IPS DF 4.7 (cell line): ENCODE results near the gene CFC1.
"Not testable (repeated sequence)": the region's sequence is repeated elsewhere in the genome, so short reads cannot be mapped to it uniquely, and the experiment has no call there.

Experiments
- DNase-seq: peaks from one replicate; pipeline ENCODE4 v3.0.0-alpha.2; 2013; ENCODE audit warnings: low spot score; ENCODE audit errors: extremely low read depth

The CFC1 gene

DNA sequence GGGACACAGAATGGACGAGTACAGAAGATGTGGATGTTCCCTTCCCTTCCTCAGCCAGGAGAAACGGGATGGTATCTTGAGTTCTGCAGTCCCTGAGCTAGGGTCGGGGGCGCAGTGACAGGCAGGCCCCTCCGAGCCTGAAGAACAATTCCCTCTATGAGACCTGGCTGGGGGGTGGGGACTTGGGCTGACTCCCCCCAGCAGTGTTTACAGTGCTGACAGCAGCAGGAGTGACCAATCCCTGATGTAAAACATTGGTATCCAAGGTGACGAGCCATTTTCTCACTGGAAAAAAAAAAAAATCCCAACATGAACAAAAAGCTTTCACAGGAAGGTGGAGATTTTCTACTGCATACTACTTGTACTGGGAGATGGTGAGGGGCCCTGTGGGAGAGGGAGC, at the start of gene CFC1:
Gene CFC1, minus strand, starts transcription at position 183 of the 400 bp plus-strand sequence. CDS start 288 bp downstream, outside the sequence.
- DNase-seq: not testable (repeated sequence)

- DNase-seq: not testable (repeated sequence)
Measured at GRCh38 chr2:130641688-130642087, 42.3 kb upstream of the CFC1 start.

- DNase-seq: not testable (repeated sequence)
Measured at GRCh38 chr2:130638973-130639372, 39.6 kb upstream of the CFC1 start.

GRCh38 chr2:130628784-130629475, 29.6 kb upstream of the CFC1 start:
- not testable (repeated sequence) for DNase-seq

GRCh38 chr2:130611140-130611539, 11.8 kb upstream of the CFC1 start, which contains the start of gene POTEJ:
Gene POTEJ, plus strand, starts transcription at chr2:130611440. Its CDS starts 93 bp downstream, at chr2:130611533.
- not testable (repeated sequence) for DNase-seq

DNA sequence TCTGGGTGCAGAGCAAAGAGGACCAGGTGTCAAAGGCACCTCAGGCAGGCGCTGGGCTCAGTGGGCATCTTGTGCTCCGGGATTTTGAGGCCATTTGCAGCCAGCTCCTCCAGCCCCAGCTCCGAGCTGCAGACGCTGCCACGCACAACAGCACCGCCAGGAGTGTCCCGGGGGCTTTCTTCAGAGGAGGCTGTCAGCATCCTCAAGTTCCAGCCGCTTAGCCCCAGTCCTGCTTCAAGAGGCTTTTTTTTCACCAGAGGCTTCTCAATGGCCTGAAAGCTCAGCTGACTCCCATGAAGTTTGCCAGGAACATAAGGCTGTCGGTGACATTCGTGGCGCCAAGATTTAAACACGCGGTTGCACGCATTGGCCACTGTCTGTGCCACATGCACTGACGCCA, 11.1 kb upstream of the CFC1 start:
- not testable (repeated sequence) for DNase-seq

DNA sequence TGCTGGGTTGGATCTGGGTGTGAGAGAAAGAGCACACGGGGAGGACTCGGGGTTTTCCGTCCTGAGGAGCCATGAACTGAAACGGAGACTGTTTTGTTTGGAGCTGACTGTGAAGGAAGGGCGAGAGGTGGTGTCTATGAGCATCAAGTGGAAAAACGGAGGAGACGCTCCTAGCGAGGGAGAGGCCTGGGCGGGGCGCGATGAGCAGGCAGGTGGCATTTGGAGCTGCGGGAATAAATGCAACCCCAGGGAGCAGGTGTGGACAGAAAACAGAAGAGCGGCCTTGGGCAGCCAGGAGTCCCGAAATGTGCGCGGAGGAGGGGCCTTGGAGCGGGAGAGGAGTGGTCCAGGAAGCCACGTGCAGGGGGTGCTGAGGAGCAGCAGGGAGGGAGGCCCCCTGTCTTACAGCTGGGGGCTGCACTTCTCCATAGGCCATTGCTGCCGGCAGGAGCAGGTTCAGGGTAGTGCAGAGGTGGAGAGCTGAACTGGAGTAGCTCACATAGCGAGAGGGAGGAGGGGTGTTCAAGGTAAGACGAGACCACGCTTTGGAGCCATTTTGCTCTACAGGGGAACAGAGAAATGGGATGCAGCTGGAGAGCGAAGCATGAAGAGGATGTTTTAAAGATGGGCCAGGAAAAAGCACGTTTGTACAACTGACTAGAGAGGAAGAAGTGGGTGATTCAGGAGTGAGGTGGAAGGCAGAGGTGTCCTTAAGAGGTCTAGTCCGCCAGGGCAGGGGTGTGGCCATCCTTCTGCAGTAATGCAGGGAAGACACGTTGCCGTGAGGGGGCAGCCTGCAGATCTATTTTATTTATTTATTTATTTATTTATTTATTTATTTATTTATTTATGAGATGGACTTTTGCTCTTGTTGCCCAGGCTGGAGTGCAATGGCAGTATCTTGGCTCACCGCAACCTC, 9.9 kb upstream of the CFC1 start:
- not testable (repeated sequence) for DNase-seq

- not testable (repeated sequence) for DNase-seq
Measured at GRCh38 chr2:130608276-130609001, 9.1 kb upstream of the CFC1 start.

DNA sequence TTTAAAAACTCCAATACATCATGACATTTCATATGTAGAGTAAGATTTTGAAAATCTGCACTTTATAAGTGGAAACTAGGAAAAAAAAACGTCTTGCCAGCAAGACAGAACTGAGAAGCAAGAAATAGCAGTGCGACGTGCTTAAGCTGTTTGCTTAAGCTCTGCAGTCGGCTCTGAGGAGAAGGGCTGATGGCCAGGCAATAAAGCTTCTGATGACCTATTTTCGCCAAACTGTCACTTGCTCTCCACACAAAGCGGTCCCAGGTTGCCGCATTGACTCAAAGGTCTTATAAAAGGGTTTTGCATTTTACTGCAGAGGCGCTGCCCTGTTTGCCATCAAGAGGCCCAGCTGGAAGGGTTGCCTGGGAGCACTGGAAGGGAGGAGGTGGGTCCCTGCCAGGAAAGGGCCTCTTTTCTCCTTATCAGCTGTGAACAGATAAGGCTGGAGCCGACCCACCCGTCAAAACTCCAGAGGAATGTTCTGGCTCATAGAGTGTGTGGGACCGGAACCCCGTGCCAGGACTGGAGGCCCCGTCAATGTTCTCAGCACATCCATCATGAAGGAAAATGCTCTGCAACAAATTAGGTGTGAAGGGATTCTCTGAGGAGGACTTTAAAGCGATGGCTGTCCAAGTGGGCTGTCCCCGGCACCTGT, 2.4 kb upstream of the CFC1 start:
- not testable (repeated sequence) for DNase-seq

GRCh38 chr2:130599926-130600325, 551 bp upstream of the CFC1 start:
- not testable (repeated sequence) for DNase-seq

- DNase-seq: not testable (repeated sequence)
Measured at GRCh38 chr2:130598463-130598862, 912 bp downstream of the CFC1 start.

- DNase-seq: not testable (repeated sequence)
Measured at GRCh38 chr2:130597994-130598393, 1.4 kb downstream of the CFC1 start.

DNA sequence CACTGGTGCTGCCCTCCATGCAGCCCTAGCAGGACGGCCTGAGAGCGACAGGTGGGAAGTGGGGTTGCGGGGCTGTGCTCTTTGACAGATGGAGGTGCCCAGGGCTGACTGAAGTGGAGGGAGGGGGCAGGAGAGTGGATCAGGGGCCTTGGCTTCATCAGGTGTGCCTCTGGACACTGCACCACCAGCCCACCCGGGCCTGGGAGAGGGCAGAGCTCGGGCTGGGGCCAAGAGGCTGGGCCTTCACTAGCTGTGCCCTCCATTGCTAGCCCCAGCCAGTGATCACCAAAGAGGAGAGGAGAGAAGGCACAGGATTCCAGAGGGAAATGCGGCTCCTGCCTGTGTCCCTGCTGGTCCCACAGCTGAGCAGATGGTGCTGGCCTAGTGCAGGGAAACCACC, 2.6 kb downstream of the CFC1 start:
- DNase-seq: not testable (repeated sequence)

DNA sequence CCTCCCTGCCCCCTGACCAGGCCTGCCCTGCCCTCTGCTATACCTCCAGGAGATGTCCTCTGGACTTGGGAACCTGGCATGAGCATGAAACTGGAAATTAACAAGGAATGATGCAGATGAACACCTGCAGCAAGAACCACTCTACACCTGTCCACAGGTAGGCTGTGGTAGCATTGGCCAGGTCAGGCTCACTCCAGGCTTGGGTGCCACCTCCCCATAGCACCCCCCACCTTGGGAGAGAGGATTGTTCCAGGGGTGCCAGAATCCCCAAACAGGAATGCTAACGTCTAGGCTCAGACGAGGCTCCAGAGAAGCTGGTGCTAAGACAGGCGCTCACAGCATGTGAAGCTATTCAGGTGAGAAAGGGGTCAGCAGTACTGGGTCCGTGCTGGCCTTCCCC, 5.4 kb downstream of the CFC1 start:
- DNase-seq: not testable (repeated sequence)

- DNase-seq: not testable (repeated sequence)
Measured at GRCh38 chr2:130592791-130593414, 6.5 kb downstream of the CFC1 start.

DNA sequence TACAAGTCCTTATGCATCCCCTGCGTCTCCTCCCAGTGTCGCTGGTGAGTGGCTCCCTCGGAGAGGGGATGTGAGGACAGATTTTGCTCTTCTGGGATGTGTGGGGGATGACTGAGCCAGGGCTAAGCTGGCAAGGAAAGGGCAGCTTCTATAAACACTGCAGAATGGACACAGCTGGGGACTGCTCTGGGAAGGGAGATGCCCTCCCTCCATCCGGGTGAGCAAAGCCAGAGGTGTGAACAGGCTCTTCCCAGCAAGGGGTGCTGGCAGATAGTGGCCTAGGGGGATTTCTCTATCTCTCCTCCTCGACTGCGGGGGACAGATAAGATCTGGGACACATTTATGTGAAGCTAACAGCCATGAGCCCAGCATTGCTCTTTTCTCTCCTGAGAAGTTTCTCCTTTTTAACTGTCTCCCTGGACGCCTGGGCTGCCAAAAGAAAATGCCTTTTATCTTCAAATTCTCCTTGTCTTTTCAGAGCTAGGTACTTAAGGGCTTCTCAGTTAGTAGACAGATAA, 8.5 kb downstream of the CFC1 start:
- not testable (repeated sequence) for DNase-seq

GRCh38 chr2:130590170-130590841, 9.1 kb downstream of the CFC1 start:
- DNase-seq: not testable (repeated sequence)

DNA sequence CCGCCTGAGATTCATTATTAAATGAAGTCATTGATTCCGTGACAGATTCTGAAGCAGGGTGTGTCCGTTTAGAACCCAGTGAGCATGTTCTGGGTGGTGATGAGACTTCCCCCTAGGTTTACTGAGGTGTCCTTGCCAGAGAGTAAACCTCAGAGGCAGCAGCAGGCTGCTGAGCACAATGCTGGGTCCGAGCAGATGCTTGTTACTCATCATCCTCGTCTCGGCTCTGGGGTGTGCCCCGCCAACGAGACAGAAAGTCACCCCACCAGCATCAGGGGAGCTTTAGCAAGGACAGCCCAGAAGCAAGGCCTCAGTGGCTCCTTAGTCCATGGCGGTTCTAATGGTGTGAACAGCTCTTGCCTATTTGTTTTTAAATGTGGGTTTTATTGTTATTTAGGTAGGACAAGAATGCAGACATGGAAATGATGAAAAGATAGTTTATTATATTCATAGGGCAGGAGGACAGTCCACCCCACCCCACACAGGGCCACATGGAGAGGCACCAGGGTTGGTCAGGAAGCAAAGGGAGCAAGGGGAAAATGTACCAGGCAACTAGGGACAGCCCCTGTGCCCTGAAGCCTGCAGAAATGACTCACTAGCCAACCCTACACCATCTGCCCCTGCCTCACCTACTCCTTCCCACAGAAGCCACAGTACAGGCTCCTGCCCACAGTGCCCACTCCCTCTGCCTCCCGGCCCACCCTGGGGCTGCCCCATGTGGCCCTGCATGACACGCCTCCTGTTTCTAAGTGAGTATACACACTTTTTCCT, 10.5 kb downstream of the CFC1 start:
- DNase-seq: not testable (repeated sequence)

DNA sequence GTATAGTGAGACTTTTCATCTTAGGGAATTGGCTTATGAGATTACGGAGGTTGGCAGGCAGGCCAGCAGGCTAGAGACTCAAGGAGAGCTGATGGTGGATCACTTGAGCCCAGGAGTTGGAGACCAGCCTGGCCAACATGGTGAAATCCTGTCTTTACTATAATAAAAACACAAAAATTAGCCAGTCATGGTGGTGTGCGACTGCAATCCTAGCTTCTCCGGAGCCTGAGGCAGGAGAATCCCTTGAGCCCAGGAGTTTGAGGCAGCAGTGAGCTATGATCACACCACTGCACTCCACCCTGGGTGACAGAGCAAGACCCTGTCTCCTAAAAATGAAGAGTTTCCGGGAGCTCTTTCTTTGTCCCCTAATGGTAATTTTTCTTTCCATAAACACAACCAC, 14.6 kb downstream of the CFC1 start:
- not testable (repeated sequence) for DNase-seq
